HEK293 (cell line): Measurements from ENCODE around the gene HOXB9.

Experiments
- CTCF ChIA-PET: fragments of 350-600 bp; formaldehyde crosslinking; extraction: SDS; loops from one replicate; lab custom pipeline; 2021; ENCODE audit warnings: antibody characterized with exemption; lab: Yijun Ruan, JAX
- POLR2A ChIA-PET: fragments of 300-600 bp; formaldehyde crosslinking; extraction: SDS; loops from one replicate; lab custom pipeline; 2020; ENCODE audit warnings: antibody characterized with exemption, inconsistent platforms; lab: Yijun Ruan, JAX
- H3K27ac ChIP-seq: fragments of 200-500 bp; sonication (Bioruptor generic); 2 replicates; pipeline ENCODE4 v1.5.1; 2014; ENCODE audit warnings: low read depth, low read length, control low read depth, inconsistent platforms; ENCODE audit errors: extremely low read depth
- H3K36me3 ChIP-seq, 2 experiments: fragments of 200-500 bp in 1 of 2; sonication (Bioruptor generic) in 1 of 2; 1 replicate in 1 of 2; 2 replicates in 1 of 2; pipeline ENCODE4 v1.5.1; 2014 to 2017; ENCODE audit warnings: inconsistent platforms in 2 of 2, low read length in 2 of 2; ENCODE audit not compliant: control insufficient read depth in 2 of 2, insufficient read depth in 1 of 2
- H3K4me1 ChIP-seq: fragments of 200-500 bp; sonication (Bioruptor generic); 2 replicates; pipeline ENCODE4 v1.5.1; 2014; ENCODE audit warnings: mild to moderate bottlenecking, low read length, inconsistent platforms; ENCODE audit not compliant: control insufficient read depth, insufficient read depth
- H3K4me3 ChIP-seq: 2 replicates; pipeline ENCODE4 v1.5.1; 2011; ENCODE audit warnings: low read depth, mild to moderate bottlenecking, control low read depth, low read length, moderate library complexity
- H3K9me3 ChIP-seq: fragments of 200-500 bp; sonication (Bioruptor generic); 2 replicates; pipeline ENCODE4 v1.5.1; 2014; ENCODE audit warnings: low read depth, low read length, inconsistent platforms; ENCODE audit not compliant: control insufficient read depth, insufficient read depth
- BCL11A ChIP-seq: fragments of 450-650 bp; formaldehyde crosslinking; IDR thresholded peaks from 2 replicates; pipeline ENCODE4 v1.5.1; 2016; ENCODE audit warnings: low read depth, missing biosample characterization, missing genetic modification characterization
- IKZF3 ChIP-seq: fragments of 450-650 bp; IDR thresholded peaks from 2 replicates; pipeline ENCODE4 v1.5.0; 2018; ENCODE audit warnings: missing biosample characterization, mild to moderate bottlenecking, missing genetic modification characterization, moderate library complexity
- ZBTB17 ChIP-seq: fragments of 450-650 bp; formaldehyde crosslinking; IDR thresholded peaks from 2 replicates; pipeline ENCODE4 v1.5.1; 2016; ENCODE audit warnings: missing biosample characterization, missing genetic modification characterization
- ZBTB48 ChIP-seq: fragments of 450-650 bp; formaldehyde crosslinking; IDR thresholded peaks from 2 replicates; pipeline ENCODE4 v1.5.1; 2016; ENCODE audit warnings: missing biosample characterization, missing genetic modification characterization
- ZBTB7A ChIP-seq: fragments of 450-650 bp; formaldehyde crosslinking; IDR thresholded peaks from 2 replicates; pipeline ENCODE4 v1.5.1; 2016; ENCODE audit warnings: low read depth, missing biosample characterization, missing genetic modification characterization
- ZNF302 ChIP-seq: fragments of 450-650 bp; formaldehyde crosslinking; IDR thresholded peaks from 2 replicates; pipeline ENCODE4 v1.5.1; 2016; ENCODE audit warnings: missing biosample characterization, missing genetic modification characterization, low read depth
- ZNF335 ChIP-seq: fragments of 450-650 bp; formaldehyde crosslinking; conservative IDR thresholded peaks from 2 replicates; pipeline ENCODE4 v1.5.1; 2016; ENCODE audit warnings: missing biosample characterization, missing genetic modification characterization
- ZNF600 ChIP-seq: fragments of 450-650 bp; formaldehyde crosslinking; IDR thresholded peaks from 2 replicates; pipeline ENCODE4 v1.5.1; 2016; ENCODE audit warnings: missing biosample characterization, missing genetic modification characterization
- ZNF623 ChIP-seq: fragments of 450-650 bp; formaldehyde crosslinking; IDR thresholded peaks from 2 replicates; pipeline ENCODE4 v1.5.1; 2016; ENCODE audit warnings: missing biosample characterization, missing genetic modification characterization
- ZNF76 ChIP-seq: fragments of 450-650 bp; formaldehyde crosslinking; IDR thresholded peaks from 2 replicates; pipeline ENCODE4; 2016; ENCODE audit warnings: low read depth, missing biosample characterization, missing genetic modification characterization, borderline replicate concordance
- TF ChIP-seq, protein P1 (sequence below): fragments of 450-650 bp; formaldehyde crosslinking; IDR thresholded peaks from 2 replicates; pipeline ENCODE4 v1.5.1; 2016; ENCODE audit warnings: missing biosample characterization, missing genetic modification characterization
- TF ChIP-seq, protein P2 (sequence below): fragments of 450-650 bp; formaldehyde crosslinking; IDR thresholded peaks from 2 replicates; pipeline ENCODE4 v1.5.1; 2016; ENCODE audit warnings: missing biosample characterization, missing genetic modification characterization
- TF ChIP-seq, protein P3 (sequence below): fragments of 450-650 bp; formaldehyde crosslinking; IDR thresholded peaks from 2 replicates; pipeline ENCODE4 v1.5.1; 2016; ENCODE audit warnings: missing biosample characterization, missing genetic modification characterization
- TF ChIP-seq, protein P4 (sequence below): fragments of 450-650 bp; formaldehyde crosslinking; conservative IDR thresholded peaks from 2 replicates; pipeline ENCODE4 v1.5.1; 2016; ENCODE audit warnings: low read depth, missing biosample characterization, missing genetic modification characterization

The HOXB9 gene

DNA sequence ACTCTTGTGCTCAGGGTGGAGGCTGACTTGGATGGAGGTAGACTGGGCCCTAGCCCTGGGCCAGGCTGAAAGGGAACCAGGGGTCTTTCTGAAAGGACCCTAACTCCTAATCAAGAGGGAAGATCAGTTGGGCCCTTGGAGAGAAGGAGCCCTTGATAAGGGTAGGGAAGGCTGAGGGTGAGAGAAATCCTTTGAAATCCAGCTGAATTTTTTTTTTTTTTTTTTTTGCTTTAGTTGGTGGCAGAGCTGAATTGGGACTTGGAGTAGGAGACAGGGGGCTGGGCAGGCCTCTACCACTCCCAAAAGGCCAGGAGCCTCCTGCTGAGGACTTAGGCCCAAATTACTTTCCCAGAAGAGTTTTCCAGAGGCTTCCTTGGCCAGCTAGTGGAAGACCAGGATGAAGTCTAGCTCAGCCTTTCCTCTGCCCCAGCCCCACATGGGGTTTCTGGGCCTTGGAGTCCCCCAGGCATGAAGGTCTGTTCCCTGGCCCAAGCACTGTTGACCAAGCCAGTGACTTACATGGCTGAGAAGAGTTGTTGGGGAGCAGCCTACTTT lies 35.5 kb downstream of the HOXB9 start:
- Histone ChIP-seq H3K4me1 (peaks cover 44% of the 10 kb centered on the region), H3K9me3 (no peaks in the 10 kb centered on the region), H3K27ac (peak overlapping the region; percentile 92), H3K36me3 (peaks cover 4 to 33% of the 10 kb centered on the region in 2 experiments; a peak in 2 of 3 replicates), H3K4me3 (no peak overlapping the region)
- ChIA-PET POLR2A (interaction anchor here (0.6 kb wide), 2 partner anchors 10 to 542 kb away, joined by 3 read pairs; partner anchors contain the start of gene NFE2L1), CTCF (interaction anchor here (0.6 to 6.0 kb wide), 4 partner anchors 31 to 549 kb away, joined by 3 to 52 read pairs (median 25); no protein-coding TSS in a partner anchor)
- TF ChIP-seq, protein P1, sequence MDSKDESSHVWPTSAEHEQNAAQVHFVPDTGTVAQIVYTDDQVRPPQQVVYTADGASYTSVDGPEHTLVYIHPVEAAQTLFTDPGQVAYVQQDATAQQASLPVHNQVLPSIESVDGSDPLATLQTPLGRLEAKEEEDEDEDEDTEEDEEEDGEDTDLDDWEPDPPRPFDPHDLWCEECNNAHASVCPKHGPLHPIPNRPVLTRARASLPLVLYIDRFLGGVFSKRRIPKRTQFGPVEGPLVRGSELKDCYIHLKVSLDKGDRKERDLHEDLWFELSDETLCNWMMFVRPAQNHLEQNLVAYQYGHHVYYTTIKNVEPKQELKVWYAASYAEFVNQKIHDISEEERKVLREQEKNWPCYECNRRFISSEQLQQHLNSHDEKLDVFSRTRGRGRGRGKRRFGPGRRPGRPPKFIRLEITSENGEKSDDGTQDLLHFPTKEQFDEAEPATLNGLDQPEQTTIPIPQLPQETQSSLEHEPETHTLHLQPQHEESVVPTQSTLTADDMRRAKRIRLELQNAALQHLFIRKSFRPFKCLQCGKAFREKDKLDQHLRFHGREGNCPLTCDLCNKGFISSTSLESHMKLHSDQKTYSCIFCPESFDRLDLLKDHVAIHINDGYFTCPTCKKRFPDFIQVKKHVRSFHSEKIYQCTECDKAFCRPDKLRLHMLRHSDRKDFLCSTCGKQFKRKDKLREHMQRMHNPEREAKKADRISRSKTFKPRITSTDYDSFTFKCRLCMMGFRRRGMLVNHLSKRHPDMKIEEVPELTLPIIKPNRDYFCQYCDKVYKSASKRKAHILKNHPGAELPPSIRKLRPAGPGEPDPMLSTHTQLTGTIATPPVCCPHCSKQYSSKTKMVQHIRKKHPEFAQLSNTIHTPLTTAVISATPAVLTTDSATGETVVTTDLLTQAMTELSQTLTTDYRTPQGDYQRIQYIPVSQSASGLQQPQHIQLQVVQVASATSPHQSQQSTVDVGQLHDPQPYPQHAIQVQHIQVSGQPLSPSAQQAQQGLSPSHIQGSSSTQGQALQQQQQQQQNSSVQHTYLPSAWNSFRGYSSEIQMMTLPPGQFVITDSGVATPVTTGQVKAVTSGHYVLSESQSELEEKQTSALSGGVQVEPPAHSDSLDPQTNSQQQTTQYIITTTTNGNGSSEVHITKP (tag by site-specific recombination) = peak; percentile 37
- TF ChIP-seq ZBTB48 (tag by site-specific recombination) = peak; percentile 88
- TF ChIP-seq, protein P2, sequence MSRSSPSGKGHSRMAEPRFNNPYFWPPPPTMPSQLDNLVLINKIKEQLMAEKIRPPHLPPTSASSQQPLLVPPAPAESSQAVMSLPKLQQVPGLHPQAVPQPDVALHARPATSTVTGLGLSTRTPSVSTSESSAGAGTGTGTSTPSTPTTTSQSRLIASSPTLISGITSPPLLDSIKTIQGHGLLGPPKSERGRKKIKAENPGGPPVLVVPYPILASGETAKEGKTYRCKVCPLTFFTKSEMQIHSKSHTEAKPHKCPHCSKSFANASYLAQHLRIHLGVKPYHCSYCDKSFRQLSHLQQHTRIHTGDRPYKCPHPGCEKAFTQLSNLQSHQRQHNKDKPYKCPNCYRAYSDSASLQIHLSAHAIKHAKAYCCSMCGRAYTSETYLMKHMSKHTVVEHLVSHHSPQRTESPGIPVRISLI (tag by site-specific recombination) = peak; percentile 93
- TF ChIP-seq ZNF302 (tag by site-specific recombination) = no peak
- TF ChIP-seq, protein P3, sequence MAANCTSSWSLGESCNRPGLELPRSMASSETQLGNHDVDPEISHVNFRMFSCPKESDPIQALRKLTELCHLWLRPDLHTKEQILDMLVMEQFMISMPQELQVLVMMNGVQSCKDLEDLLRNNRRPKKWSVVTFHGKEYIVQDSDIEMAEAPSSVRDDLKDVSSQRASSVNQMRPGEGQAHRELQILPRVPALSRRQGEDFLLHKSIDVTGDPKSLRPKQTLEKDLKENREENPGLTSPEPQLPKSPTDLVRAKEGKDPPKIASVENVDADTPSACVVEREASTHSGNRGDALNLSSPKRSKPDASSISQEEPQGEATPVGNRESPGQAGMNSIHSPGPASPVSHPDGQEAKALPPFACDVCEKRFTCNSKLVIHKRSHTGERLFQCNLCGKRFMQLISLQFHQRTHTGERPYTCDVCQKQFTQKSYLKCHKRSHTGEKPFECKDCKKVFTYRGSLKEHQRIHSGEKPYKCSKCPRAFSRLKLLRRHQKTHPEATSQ (tag by site-specific recombination) = no peak
- TF ChIP-seq ZNF76 (tag by site-specific recombination) = no peak
- no peak for TF ChIP-seq ZNF623 (tag by site-specific recombination)
- 0 out of 2 replicates have a peak, but pooled peaks have one; percentile 3 for TF ChIP-seq ZNF600 (tag by site-specific recombination)
- peak; percentile 2; the same call in 1 of the 2 replicates for TF ChIP-seq ZBTB17 (tag by site-specific recombination)
- peak; percentile 90 for TF ChIP-seq ZNF335 (tag by site-specific recombination)
- TF ChIP-seq, protein P4, sequence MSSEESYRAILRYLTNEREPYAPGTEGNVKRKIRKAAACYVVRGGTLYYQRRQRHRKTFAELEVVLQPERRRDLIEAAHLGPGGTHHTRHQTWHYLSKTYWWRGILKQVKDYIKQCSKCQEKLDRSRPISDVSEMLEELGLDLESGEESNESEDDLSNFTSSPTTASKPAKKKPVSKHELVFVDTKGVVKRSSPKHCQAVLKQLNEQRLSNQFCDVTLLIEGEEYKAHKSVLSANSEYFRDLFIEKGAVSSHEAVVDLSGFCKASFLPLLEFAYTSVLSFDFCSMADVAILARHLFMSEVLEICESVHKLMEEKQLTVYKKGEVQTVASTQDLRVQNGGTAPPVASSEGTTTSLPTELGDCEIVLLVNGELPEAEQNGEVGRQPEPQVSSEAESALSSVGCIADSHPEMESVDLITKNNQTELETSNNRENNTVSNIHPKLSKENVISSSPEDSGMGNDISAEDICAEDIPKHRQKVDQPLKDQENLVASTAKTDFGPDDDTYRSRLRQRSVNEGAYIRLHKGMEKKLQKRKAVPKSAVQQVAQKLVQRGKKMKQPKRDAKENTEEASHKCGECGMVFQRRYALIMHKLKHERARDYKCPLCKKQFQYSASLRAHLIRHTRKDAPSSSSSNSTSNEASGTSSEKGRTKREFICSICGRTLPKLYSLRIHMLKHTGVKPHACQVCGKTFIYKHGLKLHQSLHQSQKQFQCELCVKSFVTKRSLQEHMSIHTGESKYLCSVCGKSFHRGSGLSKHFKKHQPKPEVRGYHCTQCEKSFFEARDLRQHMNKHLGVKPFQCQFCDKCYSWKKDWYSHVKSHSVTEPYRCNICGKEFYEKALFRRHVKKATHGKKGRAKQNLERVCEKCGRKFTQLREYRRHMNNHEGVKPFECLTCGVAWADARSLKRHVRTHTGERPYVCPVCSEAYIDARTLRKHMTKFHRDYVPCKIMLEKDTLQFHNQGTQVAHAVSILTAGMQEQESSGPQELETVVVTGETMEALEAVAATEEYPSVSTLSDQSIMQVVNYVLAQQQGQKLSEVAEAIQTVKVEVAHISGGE (tag by site-specific recombination) = no peak
- 0 out of 2 replicates have a peak, but pooled peaks have one; percentile 11 for TF ChIP-seq ZBTB7A (tag by site-specific recombination)
- no peak for TF ChIP-seq IKZF3 (tag by site-specific recombination)
- no peak for TF ChIP-seq BCL11A
